Sigmoid colon (tissue), 7 donors: Measurements from ENCODE around the gene ZNF710. TPM values are rescaled to one million over a fixed set of nuclear protein-coding genes. Genes with fewer than 3 reads are reported as not detected.
A peak's percentile ranks its signal among the peaks of the same experiment; 100 is the strongest.

Experiments used
- DNase-seq: peaks from one replicate; pipeline ENCODE4 v3.0.0-alpha.2; 2019
- H3K27ac ChIP-seq, 4 donors: fragments of 200-600 bp; sonication (generic); one replicate each; pipeline ENCODE4 v1.5.1; 2016 to 2019; ENCODE audit warnings: mild to moderate bottlenecking in 1 of 4
- H3K27me3 ChIP-seq, 3 donors: fragments of 200-600 bp; sonication (generic); one replicate each; pipeline ENCODE4 v1.5.1; 2019; ENCODE audit warnings: mild to moderate bottlenecking in 1 of 3
- H3K36me3 ChIP-seq, 4 donors: fragments of 200-600 bp; sonication (generic); one replicate each; pipeline ENCODE4 v1.5.1; 2016 to 2019
- H3K4me1 ChIP-seq, 4 donors: fragments of 200-600 bp; sonication (generic); one replicate each; pipeline ENCODE4 v1.5.1; 2017 to 2019
- H3K4me3 ChIP-seq, 4 donors: fragments of 200-600 bp; sonication (generic); one replicate each; pipeline ENCODE4 v1.5.1; 2017 to 2019; ENCODE audit warnings: mild to moderate bottlenecking in 2 of 4, moderate library complexity in 1 of 4
- H3K9me3 ChIP-seq, 4 donors: fragments of 200-600 bp in 3 of 4; sonication (generic) in 3 of 4; one replicate each; pipeline versions ENCODE4 v1.5.1 to v1.6.1; 2013 to 2019
- EP300 ChIP-seq, 4 donors: sonication (generic); formaldehyde crosslinking; IDR thresholded peaks; one replicate each; pipeline ENCODE4 v1.6.1; 2017; ENCODE audit warnings: antibody characterized with exemption in 4 of 4
- POLR2A ChIP-seq, 2 donors: fragments of 450-650 bp; IDR thresholded peaks; one replicate each; pipeline ENCODE4 v1.6.1; 2016; ENCODE audit warnings: antibody characterized with exemption in 2 of 2, mild to moderate bottlenecking in 2 of 2, moderate library complexity in 2 of 2
- POLR2AphosphoS5 ChIP-seq, 4 donors: sonication (generic); formaldehyde crosslinking; IDR thresholded peaks; one replicate each; pipeline ENCODE4 v1.6.1; 2017; ENCODE audit warnings: antibody characterized with exemption in 4 of 4
- WGBS, 2 donors: extraction: QIAGEN DNeasy Blood & Tissue Kit; methylation state at CpG; one replicate each; pipeline ENCODE4 v1.1.7; 2013; 5-methylcytosine and 5-hydroxymethylcytosine counted together
- intact Hi-C: fragments of 100-400 bp; cut with DNase I; formaldehyde crosslinking; loops from one replicate; pipeline ENCODE4 v1.15.1; 2023
- polyA plus RNA-seq, 3 donors: library from polyadenylated mRNA; stranded (reverse); fragments of 200-250 nt; gene quantifications; one replicate each; pipeline ENCODE4 v1.2.3, GENCODE V29; 2013
- total RNA-seq, 4 donors: library from RNA; depleted of rRNA; stranded (reverse); fragments of >200 nt; gene quantifications; one replicate each; pipeline ENCODE4 v1.1.0, GENCODE V29; 2016
- TF ChIP-seq, protein P1 (sequence below), 4 experiments: fragments of 450-650 bp in 3 of 4; fragments of 200-600 bp in 1 of 4; IDR thresholded peaks; one replicate each; pipeline ENCODE4 v1.5.1; 2016 to 2019; ENCODE audit warnings: antibody characterized with exemption in 4 of 4, mild to moderate bottlenecking in 3 of 4, moderate library complexity in 2 of 4
- donor health status: healthy with polysubstance abuse.
- donor health status: Bipolar disorder and iron deficiency.
- donor health status: healthy.

ZNF710 gene
- total and polyA plus RNA-seq, 7 donors, result 5.3 to 28.2 (median 10.0) TPM

GRCh38 chr15:90035095-90035839 is 34.1 kb downstream of the ZNF710 start:
- Histone ChIP-seq H3K36me3 (no peaks in the 10 kb centered on the region), H3K27me3 (no peaks in the 10 kb centered on the region), H3K9me3 (no peaks in the 10 kb centered on the region), H3K4me3 (no peak overlapping the region), H3K27ac (peak overlapping the region; percentile 57 to 66 (median 62)), H3K4me1 (peaks cover 0 to 64% (median 41%) of the 10 kb centered on the region in 4 donors)
- intact Hi-C loops, result no loop called here
- DNase-seq, result peak; percentile 75
- 53 to 72% methylated on average over 19 of the region's 19 CpGs for WGBS, 2 donors
- TF ChIP-seq EP300 (IDR thresholded peaks at IDR 0.05) (no peak), POLR2A (IDR thresholded peaks at IDR 0.05) (no peak)

- Histone ChIP-seq H3K27ac (peak overlapping the region in 3 of 4 donors; percentile 57 to 66 (median 66)), H3K27me3 (no peaks in the 10 kb centered on the region), H3K9me3 (no peaks in the 10 kb centered on the region), H3K4me3 (no peak overlapping the region), H3K36me3 (no peaks in the 10 kb centered on the region), H3K4me1 (peaks cover 0 to 69% (median 41%) of the 10 kb centered on the region in 4 donors)
- 60 to 84% methylated on average over 10 of the region's 10 CpGs for WGBS, 2 donors
- intact Hi-C loops, result no loop called here
- TF ChIP-seq, protein P1, sequence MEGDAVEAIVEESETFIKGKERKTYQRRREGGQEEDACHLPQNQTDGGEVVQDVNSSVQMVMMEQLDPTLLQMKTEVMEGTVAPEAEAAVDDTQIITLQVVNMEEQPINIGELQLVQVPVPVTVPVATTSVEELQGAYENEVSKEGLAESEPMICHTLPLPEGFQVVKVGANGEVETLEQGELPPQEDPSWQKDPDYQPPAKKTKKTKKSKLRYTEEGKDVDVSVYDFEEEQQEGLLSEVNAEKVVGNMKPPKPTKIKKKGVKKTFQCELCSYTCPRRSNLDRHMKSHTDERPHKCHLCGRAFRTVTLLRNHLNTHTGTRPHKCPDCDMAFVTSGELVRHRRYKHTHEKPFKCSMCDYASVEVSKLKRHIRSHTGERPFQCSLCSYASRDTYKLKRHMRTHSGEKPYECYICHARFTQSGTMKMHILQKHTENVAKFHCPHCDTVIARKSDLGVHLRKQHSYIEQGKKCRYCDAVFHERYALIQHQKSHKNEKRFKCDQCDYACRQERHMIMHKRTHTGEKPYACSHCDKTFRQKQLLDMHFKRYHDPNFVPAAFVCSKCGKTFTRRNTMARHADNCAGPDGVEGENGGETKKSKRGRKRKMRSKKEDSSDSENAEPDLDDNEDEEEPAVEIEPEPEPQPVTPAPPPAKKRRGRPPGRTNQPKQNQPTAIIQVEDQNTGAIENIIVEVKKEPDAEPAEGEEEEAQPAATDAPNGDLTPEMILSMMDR (IDR thresholded peaks at IDR 0.05), result no peak
- DNase-seq, result peak; percentile 67
Measured at GRCh38 chr15:90035840-90036230, 34.7 kb downstream of the ZNF710 start.

GRCh38 chr15:90036343-90036742 is 35.2 kb downstream of the ZNF710 start:
- H3K9me3 ChIP-seq, result no peaks in the 10 kb centered on the region
- H3K4me1 ChIP-seq, result peaks cover 0 to 72% (median 41%) of the 10 kb centered on the region in 4 donors
- intact Hi-C loops, result no loop called here
- H3K27ac ChIP-seq, result peak overlapping the region in 2 of 4 donors; percentile 66
- no peaks in the 10 kb centered on the region for H3K36me3 ChIP-seq
- TF ChIP-seq EP300 (IDR thresholded peaks at IDR 0.05) (no peak), POLR2A (IDR thresholded peaks at IDR 0.05) (no peak), POLR2AphosphoS5 (IDR thresholded peaks at IDR 0.05) (no peak)
- TF ChIP-seq, protein P1 (IDR thresholded peaks at IDR 0.05), result no peak
- DNase-seq, result peak; percentile 38
- H3K4me3 ChIP-seq, result no peak overlapping the region
- no peaks in the 10 kb centered on the region for H3K27me3 ChIP-seq
- 85 to 87% methylated on average over 9 of the region's 9 CpGs for WGBS, 2 donors

GRCh38 chr15:90036806-90037510 is 35.8 kb downstream of the ZNF710 start:
- no peak overlapping the region for H3K27ac ChIP-seq
- intact Hi-C loops, result no loop called here
- H3K9me3 ChIP-seq, result no peaks in the 10 kb centered on the region
- 89 to 90% methylated on average over 11 of the region's 11 CpGs for WGBS, 2 donors
- no peaks in the 10 kb centered on the region for H3K36me3 ChIP-seq
- no peak overlapping the region for H3K4me3 ChIP-seq
- TF ChIP-seq EP300 (IDR thresholded peaks at IDR 0.05) (no peak), POLR2A (IDR thresholded peaks at IDR 0.05) (no peak), POLR2AphosphoS5 (IDR thresholded peaks at IDR 0.05) (no peak)
- TF ChIP-seq, protein P1 (IDR thresholded peaks at IDR 0.05), result no peak
- peak; percentile 50 for DNase-seq
- no peaks in the 10 kb centered on the region for H3K27me3 ChIP-seq
- peaks cover 0 to 69% (median 41%) of the 10 kb centered on the region in 4 donors for H3K4me1 ChIP-seq

DNA sequence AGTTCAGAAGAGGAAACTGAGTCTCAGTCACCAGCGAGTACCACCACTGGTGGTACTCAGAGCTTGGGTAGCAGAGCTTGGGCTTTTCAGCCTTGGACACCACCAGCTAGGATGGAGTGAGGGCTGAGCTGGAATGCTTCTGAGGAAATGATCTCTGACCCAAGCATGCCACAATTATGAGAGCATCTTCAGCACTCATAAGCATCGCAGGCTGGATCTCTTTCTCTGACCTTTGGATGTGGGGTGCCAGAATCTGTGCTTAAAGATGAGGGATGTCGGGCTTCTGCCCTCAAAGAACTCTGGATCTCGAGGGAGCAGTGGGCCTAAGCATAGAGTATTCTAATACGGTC is 36.4 kb downstream of the ZNF710 start:
- no peak for DNase-seq
- no peaks in the 10 kb centered on the region for H3K36me3 ChIP-seq
- 89 to 90% methylated on average over 5 of the region's 5 CpGs for WGBS, 2 donors
- H3K4me1 ChIP-seq, result peaks cover 0 to 69% (median 41%) of the 10 kb centered on the region in 4 donors
- H3K4me3 ChIP-seq, result no peak overlapping the region
- H3K27ac ChIP-seq, result no peak overlapping the region
- TF ChIP-seq, protein P1 (IDR thresholded peaks at IDR 0.05), result no peak
- intact Hi-C loops, result no loop called here
- H3K9me3 ChIP-seq, result no peaks in the 10 kb centered on the region
- no peaks in the 10 kb centered on the region for H3K27me3 ChIP-seq
